GM23338 (cell line): ENCODE data around the gene IGF1R.

Source experiments
- CREB1 ChIP-seq: fragments of 250-450 bp; sonication (Bioruptor Pico); IDR thresholded peaks from 2 replicates; pipeline ENCODE4 v1.5.0; 2020; ENCODE audit warnings: low read depth, mild to moderate bottlenecking, moderate library complexity
- EZH2 ChIP-seq: fragments of 200-600 bp; sonication (generic); IDR thresholded peaks from one replicate; pipeline ENCODE4 v1.8.0; 2017; ENCODE audit warnings: antibody characterized with exemption, mild to moderate bottlenecking, low read depth; ENCODE audit not compliant: unreplicated experiment
- POLR2AphosphoS5 ChIP-seq: IDR thresholded peaks from 2 replicates; pipeline ENCODE4 v1.6.1; 2016; ENCODE audit warnings: antibody characterized with exemption, low read depth
- TF ChIP-seq, protein P1 (sequence below), 2 experiments: fragments of 200-600 bp in 1 of 2; sonication (generic) in 1 of 2; conservative IDR thresholded peaks; 2 replicates each; pipeline versions ENCODE4 v1.5.1 to v1.6.1; 2016 to 2017; ENCODE audit warnings: antibody characterized with exemption in 2 of 2, low read depth in 2 of 2, mild to moderate bottlenecking in 2 of 2, moderate library complexity in 1 of 2
- TF ChIP-seq, protein P2 (sequence below): IDR thresholded peaks from 2 replicates; pipeline ENCODE4 v1.6.1; 2016; ENCODE audit warnings: antibody characterized with exemption

DNA sequence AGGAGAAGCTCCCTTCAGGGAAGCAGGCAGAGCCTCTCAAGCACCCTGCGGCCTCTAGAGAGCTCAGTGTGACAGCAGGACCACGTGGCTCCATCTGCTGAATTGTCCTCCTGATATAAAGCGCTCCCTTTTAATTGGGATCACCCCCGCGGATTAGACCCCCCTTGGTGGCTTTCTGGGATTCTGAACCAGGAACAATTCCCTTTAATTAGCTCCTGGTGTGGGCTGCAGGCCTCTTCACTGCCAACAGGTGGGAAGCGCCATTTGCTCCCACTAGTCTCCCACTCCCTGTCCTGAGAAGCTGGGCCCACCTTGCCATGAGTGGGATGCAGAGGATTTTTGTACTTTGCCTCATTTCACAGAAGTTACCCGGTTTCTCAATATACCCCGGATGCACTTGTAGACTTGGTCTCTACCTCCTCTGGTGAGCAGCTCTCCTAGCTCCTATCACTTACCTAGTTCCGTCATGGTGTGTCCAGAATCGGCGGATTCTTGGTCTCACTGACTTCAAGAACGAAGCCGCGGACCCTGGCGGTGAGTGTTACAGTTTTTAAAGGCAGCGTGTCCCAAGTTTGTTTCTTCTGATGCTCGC, 358.7 kb downstream of the IGF1R start:
- TF ChIP-seq, protein P1, sequence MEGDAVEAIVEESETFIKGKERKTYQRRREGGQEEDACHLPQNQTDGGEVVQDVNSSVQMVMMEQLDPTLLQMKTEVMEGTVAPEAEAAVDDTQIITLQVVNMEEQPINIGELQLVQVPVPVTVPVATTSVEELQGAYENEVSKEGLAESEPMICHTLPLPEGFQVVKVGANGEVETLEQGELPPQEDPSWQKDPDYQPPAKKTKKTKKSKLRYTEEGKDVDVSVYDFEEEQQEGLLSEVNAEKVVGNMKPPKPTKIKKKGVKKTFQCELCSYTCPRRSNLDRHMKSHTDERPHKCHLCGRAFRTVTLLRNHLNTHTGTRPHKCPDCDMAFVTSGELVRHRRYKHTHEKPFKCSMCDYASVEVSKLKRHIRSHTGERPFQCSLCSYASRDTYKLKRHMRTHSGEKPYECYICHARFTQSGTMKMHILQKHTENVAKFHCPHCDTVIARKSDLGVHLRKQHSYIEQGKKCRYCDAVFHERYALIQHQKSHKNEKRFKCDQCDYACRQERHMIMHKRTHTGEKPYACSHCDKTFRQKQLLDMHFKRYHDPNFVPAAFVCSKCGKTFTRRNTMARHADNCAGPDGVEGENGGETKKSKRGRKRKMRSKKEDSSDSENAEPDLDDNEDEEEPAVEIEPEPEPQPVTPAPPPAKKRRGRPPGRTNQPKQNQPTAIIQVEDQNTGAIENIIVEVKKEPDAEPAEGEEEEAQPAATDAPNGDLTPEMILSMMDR (conservative IDR thresholded peaks at IDR 0.05; ENCODE audit: low read depth in 2 of 2): no peak
- TF ChIP-seq CREB1 (CRISPR knock-in tag): no peak
- TF ChIP-seq, protein P2, sequence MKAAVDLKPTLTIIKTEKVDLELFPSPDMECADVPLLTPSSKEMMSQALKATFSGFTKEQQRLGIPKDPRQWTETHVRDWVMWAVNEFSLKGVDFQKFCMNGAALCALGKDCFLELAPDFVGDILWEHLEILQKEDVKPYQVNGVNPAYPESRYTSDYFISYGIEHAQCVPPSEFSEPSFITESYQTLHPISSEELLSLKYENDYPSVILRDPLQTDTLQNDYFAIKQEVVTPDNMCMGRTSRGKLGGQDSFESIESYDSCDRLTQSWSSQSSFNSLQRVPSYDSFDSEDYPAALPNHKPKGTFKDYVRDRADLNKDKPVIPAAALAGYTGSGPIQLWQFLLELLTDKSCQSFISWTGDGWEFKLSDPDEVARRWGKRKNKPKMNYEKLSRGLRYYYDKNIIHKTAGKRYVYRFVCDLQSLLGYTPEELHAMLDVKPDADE: no peak
- no peak for TF ChIP-seq EZH2
- TF ChIP-seq POLR2AphosphoS5: no peak
